NCI-H82 treated with DMSO at 0.1 percent for 48 hours (cell line): ENCODE measurements around the gene CDK5RAP2.

Experiments
- DNase-seq: peaks from one replicate; lab custom pipeline; 2025; ENCODE audit not compliant: unreplicated experiment; lab: John Stamatoyannopoulos, UW

CDK5RAP2 gene

DNA sequence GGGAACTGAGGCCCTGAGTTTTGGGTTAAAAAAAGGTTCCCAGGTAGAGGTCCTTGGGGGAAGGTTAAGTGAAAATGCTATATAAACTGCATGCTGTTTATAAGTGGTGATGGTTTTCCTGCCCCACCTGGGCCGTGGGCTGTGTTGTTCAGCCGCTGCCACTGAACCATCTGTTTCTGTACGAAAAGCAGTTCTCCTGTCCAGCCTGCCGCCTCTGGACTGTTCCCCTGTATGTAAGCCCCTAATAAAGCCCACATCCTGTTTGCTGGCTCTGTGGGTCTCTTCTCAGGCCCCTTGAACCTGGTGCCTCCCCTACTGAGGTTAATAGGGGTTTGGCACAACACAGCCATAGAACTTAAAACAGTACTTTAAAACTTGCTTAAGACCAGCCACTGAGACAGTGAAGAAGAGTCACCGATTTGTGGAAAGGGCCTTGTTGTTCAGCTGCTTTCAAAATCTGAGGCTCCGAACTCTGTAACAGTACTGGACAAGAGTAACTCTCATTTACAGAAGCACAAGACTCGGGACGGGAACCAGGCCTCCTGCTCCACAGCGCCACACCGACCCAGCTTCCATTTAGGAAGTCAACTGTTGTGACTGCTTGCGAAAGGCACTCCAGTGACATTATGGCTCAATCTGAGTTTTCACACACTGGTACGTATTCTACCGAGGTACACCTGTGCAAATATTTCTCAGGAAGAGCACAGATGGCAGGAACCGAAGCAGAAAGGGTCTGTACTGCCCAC is 192.5 kb downstream of the CDK5RAP2 start:
- DNase-seq, result no peak

DNA sequence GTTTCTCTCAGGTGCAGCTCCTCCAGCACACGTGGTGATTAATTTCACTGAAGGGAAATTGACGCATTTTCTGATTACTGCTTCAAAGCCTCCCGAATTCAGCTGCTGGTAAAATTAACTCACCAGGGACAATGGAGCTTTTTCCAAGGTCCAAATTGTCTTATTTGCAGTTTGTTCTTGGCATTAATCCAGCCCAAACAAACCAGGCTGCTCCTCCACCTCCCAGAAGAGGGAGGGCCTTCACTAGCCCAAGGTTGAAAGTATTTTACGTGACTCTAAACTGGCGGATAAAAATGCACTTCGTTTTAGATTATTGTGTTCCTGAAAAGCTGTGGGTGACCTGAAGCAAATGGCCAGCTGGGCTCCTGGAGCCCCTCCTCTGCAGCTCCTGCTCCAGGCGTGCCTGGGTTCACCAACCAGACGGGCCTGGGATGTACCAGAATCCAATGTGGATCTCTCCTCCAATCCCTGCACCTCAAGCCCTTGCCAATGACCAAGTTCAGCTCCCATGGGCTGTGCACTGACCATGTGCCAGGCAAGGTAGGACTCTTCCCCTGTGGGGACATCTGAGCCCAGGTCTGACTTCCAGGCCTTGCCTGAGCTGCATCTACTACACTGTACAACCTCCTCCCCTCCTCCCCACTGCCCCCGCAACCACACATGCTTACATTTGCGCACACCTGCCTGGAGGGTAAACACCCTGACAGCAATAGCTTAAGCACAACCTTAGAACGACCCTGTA is 193.4 kb downstream of the CDK5RAP2 start:
- DNase-seq, result no peak

DNA sequence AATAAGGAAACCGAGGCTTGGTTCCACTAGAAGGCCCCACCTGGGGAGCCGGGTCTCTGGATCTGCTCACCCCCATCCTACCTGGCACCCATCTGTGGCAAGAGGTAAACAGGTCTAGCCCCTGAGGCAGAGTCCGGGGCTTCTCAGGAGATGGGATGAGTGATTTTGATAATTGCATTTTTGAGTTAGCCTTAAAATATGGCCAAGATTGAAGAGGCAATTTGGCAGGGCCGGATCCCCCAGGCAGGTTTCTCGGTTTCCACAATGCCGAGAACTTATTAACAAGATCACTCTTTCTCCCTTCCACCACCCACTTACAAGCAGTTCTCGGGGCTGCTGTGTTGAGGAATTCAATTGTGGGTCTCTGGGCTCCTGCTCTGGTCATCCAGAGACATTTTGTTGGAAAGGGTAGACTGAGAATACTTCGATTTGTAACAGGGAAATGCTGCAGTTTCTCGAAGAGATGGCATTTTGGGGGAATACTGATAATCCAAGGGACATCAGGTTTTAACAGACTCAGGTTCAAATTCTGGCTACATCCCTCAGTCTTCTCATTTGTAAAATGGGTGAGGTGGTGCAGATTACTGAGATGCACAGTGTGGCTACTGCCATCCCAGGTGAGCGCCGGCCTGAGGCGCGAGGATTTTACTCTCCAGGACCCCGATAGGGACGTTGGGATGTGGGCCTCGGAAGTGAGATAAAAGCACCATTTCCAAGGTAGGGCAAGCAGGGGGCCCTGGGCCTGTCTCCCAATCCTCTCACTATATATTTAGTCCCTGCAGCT is 194.2 kb downstream of the CDK5RAP2 start:
- DNase-seq, result no peak

DNA sequence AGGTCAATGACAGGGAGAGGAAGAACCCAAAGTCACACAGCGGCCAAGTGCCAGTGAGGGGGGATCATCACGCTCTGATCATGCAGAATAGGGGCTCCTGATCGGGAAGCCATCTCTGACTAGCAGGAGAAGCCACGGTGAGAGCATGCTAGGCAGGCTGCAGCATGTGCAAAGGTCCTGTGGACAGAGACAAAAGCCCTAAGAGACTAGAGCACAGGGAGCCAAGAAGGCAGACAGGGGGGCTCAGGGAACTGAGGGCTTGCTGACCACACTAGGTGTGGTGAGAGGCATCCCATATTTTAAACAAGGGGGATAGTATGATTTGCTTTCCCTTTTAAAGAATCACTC is 195.1 kb downstream of the CDK5RAP2 start:
- DNase-seq, result no peak

DNA sequence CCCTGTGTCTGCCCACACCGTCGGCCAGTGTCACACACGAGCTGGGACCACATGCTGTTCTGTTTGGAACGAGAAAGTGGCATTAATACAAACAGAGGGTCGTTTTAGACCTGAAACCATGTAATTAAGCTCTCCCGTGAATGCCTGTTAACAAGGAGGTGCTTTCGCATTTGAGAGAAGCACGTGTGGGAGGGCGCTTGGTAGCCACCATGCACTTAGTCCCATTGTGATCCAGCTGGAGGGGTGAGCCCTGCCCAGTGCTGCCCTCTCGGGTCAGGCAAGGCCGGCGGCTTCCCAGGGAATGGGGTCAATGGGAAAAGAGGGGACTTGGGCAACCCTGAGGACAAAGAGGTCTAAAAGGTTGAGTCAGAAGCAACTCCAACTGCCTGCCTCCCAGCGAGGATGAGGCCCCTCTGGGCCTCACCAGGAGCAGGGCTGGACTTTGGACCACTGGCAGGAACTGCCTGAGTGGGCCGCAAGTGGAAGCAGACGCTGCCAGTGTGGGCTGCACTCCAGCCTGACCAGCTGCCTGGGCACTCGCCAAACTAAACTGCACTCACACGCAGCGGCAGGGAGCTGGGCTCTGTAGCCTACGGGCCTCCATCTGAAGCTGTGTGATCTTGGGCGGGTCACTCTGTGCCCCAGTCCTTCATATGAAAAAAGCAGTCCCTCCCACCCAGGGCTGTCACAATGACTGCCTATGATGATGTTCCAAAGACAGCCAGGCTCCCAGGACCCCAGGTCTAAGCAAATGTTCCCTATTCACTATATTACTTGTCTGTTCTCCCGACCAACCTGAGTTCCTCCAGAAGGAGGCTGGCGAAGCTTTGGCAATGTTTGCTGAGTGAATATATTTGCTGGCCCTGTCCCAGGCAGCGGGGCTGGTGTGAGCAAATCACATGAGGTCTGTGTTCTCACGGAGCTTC is 195.7 kb downstream of the CDK5RAP2 start:
- no peak for DNase-seq

GRCh38 chr9:120383611-120383998 is 196.4 kb downstream of the CDK5RAP2 start:
- no peak for DNase-seq

DNA sequence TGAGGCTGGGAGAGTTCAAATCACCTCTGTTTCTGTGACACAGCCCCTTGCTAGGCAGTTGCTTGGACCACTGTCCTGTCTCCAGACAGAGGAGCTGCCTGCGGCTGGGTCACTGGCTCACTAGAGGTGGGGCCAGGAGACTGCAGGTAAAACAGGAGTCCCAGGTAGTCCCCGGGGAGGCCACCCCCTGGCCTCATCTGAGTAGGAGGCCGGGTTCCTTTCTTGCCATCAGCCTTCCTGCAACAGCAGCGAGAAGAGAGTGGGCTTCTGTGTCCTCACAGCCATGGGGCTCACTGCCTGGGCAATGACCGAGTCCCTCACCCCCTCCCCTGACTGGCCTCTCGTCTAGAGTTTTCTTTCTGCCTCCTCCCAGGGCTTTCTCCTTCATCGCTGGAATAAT is 197.5 kb downstream of the CDK5RAP2 start:
- no peak for DNase-seq

- no peak for DNase-seq
Measured at GRCh38 chr9:120381839-120382238, 198.1 kb downstream of the CDK5RAP2 start.

DNA sequence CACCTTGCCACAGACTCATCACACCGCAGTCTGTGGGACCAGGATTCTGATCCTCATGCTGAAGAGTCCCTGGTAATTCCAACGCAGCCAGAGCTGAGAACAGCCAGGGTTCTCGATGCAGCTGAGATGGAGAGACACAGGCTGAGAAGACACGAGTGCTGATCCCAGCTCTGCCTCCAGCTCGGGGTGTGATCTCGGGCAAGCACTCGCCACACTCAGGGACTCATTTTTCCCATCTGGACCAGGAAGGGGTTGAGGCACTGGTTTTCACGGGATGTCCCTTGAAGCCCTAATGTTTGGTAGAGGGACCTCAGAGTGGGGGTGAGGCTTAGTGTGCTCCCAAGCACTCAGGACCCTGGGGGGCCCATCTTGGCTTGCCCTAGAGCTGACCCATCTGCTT is 200.4 kb downstream of the CDK5RAP2 start:
- DNase-seq, result no peak

DNA sequence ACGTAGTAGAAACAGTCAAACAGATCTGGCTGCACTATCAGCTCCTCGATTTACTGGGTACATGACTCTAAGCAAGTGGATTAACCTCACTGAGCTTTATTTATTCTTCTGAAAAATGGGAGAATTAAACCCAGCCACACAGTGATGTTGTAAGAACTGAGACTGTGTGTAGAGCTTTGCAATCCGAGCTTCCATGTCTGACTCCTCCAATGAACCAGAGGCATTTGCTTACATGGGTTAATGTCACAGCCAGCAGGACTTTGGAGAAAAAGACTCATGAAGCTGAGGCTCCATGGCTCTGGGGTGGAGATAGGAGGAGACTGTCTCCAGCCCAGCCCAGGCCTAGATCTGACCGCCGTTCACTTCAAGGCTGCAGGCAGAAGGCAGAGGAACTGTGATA is 201.3 kb downstream of the CDK5RAP2 start:
- DNase-seq, result no peak

DNA sequence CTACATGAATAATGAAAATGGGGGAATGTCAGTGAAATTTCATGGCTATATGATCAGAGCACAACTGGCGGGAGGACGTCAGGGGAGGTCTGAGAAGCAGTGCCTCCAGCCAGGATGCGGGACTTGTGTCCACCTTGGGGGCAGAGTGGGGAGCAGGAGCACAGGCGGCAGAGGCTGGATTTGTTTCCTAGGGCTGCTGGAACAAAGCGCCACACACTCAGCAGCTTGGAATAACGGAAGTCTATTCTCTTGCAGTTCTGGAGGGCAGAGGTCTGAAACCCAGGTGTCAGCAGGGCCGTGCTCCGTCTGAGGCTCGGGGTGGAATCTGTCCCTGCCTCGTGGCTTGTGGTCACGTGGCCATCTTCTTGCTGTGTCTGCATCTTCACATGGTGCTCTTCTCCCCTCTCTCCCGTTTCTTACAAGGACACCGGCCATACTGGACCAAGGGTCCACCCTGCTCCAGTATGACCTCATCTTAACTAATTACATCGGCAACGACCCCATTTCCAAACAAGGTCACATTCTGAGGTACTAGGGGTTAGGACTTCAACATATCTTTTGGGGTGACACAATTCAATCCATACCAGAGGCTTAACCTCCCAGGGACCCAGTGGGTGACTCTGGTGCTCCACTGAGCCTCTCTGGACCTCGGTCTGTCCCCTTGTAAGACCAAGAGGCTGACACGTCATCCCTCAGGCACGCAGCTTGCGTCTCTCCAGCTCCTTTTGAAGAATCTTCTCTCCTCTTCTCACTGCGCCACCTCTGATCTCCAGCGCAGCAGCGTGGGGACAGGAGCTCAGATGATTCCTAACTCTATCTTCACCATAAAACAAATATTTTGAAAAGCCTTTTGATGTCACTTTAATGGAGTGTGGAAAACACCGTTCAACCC is 202.5 kb downstream of the CDK5RAP2 start:
- DNase-seq, result no peak

DNA sequence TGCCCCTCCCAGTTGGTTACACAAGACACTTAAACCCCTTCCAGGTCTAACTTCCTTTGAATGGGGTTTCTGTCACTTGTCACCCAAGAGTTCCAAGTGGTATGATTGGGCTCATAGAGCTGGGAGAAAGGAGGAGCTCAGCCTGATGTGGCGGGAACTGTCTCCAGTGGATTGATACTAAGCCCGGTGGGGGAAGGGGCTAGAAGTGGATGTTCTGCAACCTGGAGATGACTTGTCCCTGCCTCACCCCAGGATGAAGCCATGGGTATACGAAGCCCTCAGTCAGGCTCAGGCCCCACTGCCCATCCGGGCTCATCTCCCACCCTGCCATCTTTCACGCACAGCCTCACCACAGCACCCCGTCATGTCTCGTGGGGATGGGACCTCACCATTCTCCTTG is 203.9 kb downstream of the CDK5RAP2 start:
- no peak for DNase-seq

GRCh38 chr9:120375316-120375715 is 204.7 kb downstream of the CDK5RAP2 start:
- DNase-seq, result no peak

- DNase-seq, result no peak
Measured at GRCh38 chr9:120374817-120375216, 205.2 kb downstream of the CDK5RAP2 start.

DNA sequence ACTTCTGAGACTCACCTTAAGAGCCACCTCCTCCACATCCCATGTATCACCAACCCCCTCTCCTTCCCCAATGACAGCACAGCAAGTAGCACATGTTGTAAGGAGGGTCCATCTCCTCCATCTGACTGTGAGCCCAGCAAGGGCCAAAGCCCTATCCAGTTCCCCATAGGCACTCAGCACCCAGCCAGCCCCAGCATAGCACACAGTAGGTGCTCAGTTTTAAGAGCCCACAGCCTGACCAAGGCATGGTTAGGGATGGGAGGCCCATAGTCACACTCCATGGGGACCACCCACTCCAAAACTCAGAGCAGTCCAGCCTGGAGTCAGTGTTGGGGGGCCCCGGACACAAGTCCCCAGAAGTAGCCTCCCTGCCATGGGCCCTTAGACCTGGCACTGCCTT is 205.7 kb downstream of the CDK5RAP2 start:
- DNase-seq, result no peak

GRCh38 chr9:120372040-120372439 is 207.9 kb downstream of the CDK5RAP2 start:
- DNase-seq, result no peak

GRCh38 chr9:120369608-120370220 is 210.3 kb downstream of the CDK5RAP2 start:
- DNase-seq, result no peak

GRCh38 chr9:120368799-120369198 is 211.2 kb downstream of the CDK5RAP2 start:
- no peak for DNase-seq

DNA sequence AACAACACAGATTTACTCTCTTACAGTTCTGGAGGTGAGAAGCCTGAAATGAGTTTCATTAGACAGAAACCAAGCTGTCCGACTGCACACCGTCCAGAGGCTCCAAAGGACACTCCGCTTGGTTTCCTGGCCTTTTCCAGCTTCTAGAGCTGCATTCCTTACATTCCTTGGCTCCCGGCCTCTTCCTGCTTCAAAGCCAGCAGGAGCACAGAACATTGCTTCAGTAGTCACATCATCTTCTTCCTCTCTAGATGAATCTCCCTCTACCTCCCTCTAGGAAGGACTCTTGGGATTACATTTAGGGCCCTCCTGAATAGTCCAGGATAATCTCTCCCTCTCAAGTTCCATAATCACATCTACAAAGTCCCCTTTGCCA is 213.3 kb downstream of the CDK5RAP2 start:
- no peak for DNase-seq

GRCh38 chr9:120365386-120365785 is 214.6 kb downstream of the CDK5RAP2 start:
- DNase-seq, result no peak
